ENCODE data around the gene ZFP92. TPM values are rescaled to one million over a fixed set of nuclear protein-coding genes. Genes with fewer than 3 reads are reported as not detected.

ZFP92 gene
- total RNA-seq, 3 donors from 2014 or later = 0.29 to 1.6 (median 1.3) TPM

GRCh38 chrX:153450114-153450948 lies 39.1 kb downstream of the ZFP92 start:
- Histone ChIP-seq H3K4me3 (no peak overlapping the region), H3K27me3 (peaks cover 0 to 19% of the 10 kb centered on the region in 2 donors), H3K36me3 (no peaks in the 10 kb centered on the region), H3K27ac (no peak overlapping the region), H3K9me3 (no peaks in the 10 kb centered on the region), H3K4me1 (no peaks in the 10 kb centered on the region)
- TF ChIP-seq POLR2AphosphoS5 (IDR thresholded peaks at IDR 0.05) (no peak), CTCF (IDR thresholded peaks at IDR 0.05) (no peak), POLR2A (IDR thresholded peaks at IDR 0.05) (no peak)
- no peak for DNase-seq (ENCODE audit: low spot score in 2 of 2)
- intact Hi-C loops (cut with DNase I; ENCODE audit: low total_unique reads) = no loop called here

GRCh38 chrX:153450949-153451277 lies 39.6 kb downstream of the ZFP92 start:
- no peaks in the 10 kb centered on the region for H3K9me3 ChIP-seq
- TF ChIP-seq POLR2AphosphoS5 (IDR thresholded peaks at IDR 0.05) = no peak
- no peaks in the 10 kb centered on the region for H3K36me3 ChIP-seq
- intact Hi-C loops (cut with DNase I; ENCODE audit: low total_unique reads) = no loop called here
- peaks cover 0 to 24% of the 10 kb centered on the region in 2 donors for H3K27me3 ChIP-seq
- DNase-seq (ENCODE audit: low spot score in 2 of 2) = no peak
- no peak overlapping the region for H3K27ac ChIP-seq
- no peaks in the 10 kb centered on the region for H3K4me1 ChIP-seq
- H3K4me3 ChIP-seq = no peak overlapping the region

GRCh38 chrX:153454901-153455550 lies 43.8 kb downstream of the ZFP92 start:
- H3K4me3 ChIP-seq = no peak overlapping the region
- peak overlapping the region; percentile 12 to 42 for H3K27ac ChIP-seq
- intact Hi-C loops (cut with DNase I; ENCODE audit: low total_unique reads) = no loop called here
- TF ChIP-seq CTCF (IDR thresholded peaks at IDR 0.05) (no peak), POLR2AphosphoS5 (IDR thresholded peaks at IDR 0.05) (no peak), POLR2A (IDR thresholded peaks at IDR 0.05) (no peak)
- H3K4me1 ChIP-seq = no peaks in the 10 kb centered on the region
- peaks cover 0 to 44% of the 10 kb centered on the region in 2 donors for H3K27me3 ChIP-seq
- H3K9me3 ChIP-seq = no peaks in the 10 kb centered on the region
- H3K36me3 ChIP-seq = no peaks in the 10 kb centered on the region
- peak in 1 of 2 donors; percentile 51 for DNase-seq (ENCODE audit: low spot score in 2 of 2)

- peak overlapping the region in 1 of 2 donors; percentile 42 for H3K27ac ChIP-seq
- H3K9me3 ChIP-seq = no peaks in the 10 kb centered on the region
- no peaks in the 10 kb centered on the region for H3K4me1 ChIP-seq
- DNase-seq (ENCODE audit: low spot score in 2 of 2) = no peak
- intact Hi-C loops (cut with DNase I; ENCODE audit: low total_unique reads) = no loop called here
- TF ChIP-seq POLR2A (IDR thresholded peaks at IDR 0.05) = no peak
- TF ChIP-seq CTCF (IDR thresholded peaks at IDR 0.05) = no peak
- no peak for TF ChIP-seq POLR2AphosphoS5 (IDR thresholded peaks at IDR 0.05)
- H3K4me3 ChIP-seq = no peak overlapping the region
- peaks cover 0 to 46% of the 10 kb centered on the region in 2 donors for H3K27me3 ChIP-seq
- no peaks in the 10 kb centered on the region for H3K36me3 ChIP-seq
Observed at GRCh38 chrX:153455571-153455970, 44.3 kb downstream of the ZFP92 start.

- no peaks in the 10 kb centered on the region for H3K9me3 ChIP-seq
- no peaks in the 10 kb centered on the region for H3K36me3 ChIP-seq
- H3K4me1 ChIP-seq = no peaks in the 10 kb centered on the region
- intact Hi-C loops (cut with DNase I; ENCODE audit: low total_unique reads) = no loop called here
- H3K27ac ChIP-seq = no peak overlapping the region
- H3K27me3 ChIP-seq = peaks cover 0 to 46% of the 10 kb centered on the region in 2 donors
- TF ChIP-seq CTCF (IDR thresholded peaks at IDR 0.05) (no peak), POLR2A (IDR thresholded peaks at IDR 0.05) (no peak), POLR2AphosphoS5 (IDR thresholded peaks at IDR 0.05) (no peak)
- peak in 1 of 2 donors; percentile 32 for DNase-seq (ENCODE audit: low spot score in 2 of 2)
- H3K4me3 ChIP-seq = no peak overlapping the region
Observed at GRCh38 chrX:153456161-153456560, 44.9 kb downstream of the ZFP92 start.
